ENCODE measurements around the gene OXNAD1.

- TF ChIP-seq POLR2AphosphoS5 (IDR thresholded peaks at IDR 0.05), result peak in 1 of 3 donors; percentile 56
- no peak for TF ChIP-seq CTCF (IDR thresholded peaks at IDR 0.05)
- TF ChIP-seq EP300 (IDR thresholded peaks at IDR 0.05), result no peak
Measured at GRCh38 chr3:16253601-16254000, 11.4 kb upstream of the OXNAD1 start.

All from suprapubic skin (tissue), 4 donors.